ENCODE results near the gene HEPH. TPM values are rescaled to one million over a fixed set of nuclear protein-coding genes. Genes with fewer than 3 reads are reported as not detected.
"Not testable (repeated sequence)": the region's sequence is repeated elsewhere in the genome, so short reads cannot be mapped to it uniquely, and the experiment has no call there.

The HEPH gene
- total RNA-seq (10 to 100 TPM in 8 of 9 donors, 1 to 10 TPM in 1; 7.8 to 49.8 (median 20.3) TPM), polyA plus RNA-seq (1 to 10 TPM; 2.4 to 9.9 TPM)
- long read RNA-seq, donor 1, full-length matches to known transcripts: 4 of 20 reads
- long read RNA-seq, donor 1, partial matches to known transcripts: 9 of 20 reads
- long read RNA-seq, donor 1, other reads (novel, unspliced or antisense): 7 of 20 reads
- long read RNA-seq, donor 2, full-length matches to known transcripts: 19 of 47 reads
- long read RNA-seq, donor 2, partial matches to known transcripts: 13 of 47 reads
- long read RNA-seq, donor 2, other reads (novel, unspliced or antisense): 15 of 47 reads
- long read RNA-seq, donor 3, partial matches to known transcripts: 4 of 16 reads
- long read RNA-seq, donor 3, other reads (novel, unspliced or antisense): 10 of 16 reads

- DNase-seq: peak in 1 of 5 donors; percentile 21
- Histone ChIP-seq H3K36me3 (no peaks in the 10 kb centered on the region), H3K27me3 (peaks cover 0 to 29% (median 0%) of the 10 kb centered on the region in 9 donors), H3K9me3 (no peaks in the 10 kb centered on the region), H3K4me3 (peak within 1 kb of the TSS in 11 of 12 donors; percentile 14 to 61 (median 45)), H3K27ac (peak within 1 kb of the TSS in 8 of 12 donors; percentile 13 to 59 (median 35)), H3K4me1 (peaks cover 0 to 7% (median 0%) of the 10 kb centered on the region in 12 donors)
- intact Hi-C loops (cut with DNase I): no loop called here
- WGBS, 4 donors: 20 to 60% (median 39%) methylated on average over 3 of the region's 3 CpGs
- ATAC-seq: peak; percentile 58 to 80 (median 66)
- TF ChIP-seq POLR2A (IDR thresholded peaks at IDR 0.05): no peak
- no peak for TF ChIP-seq CTCF (IDR thresholded peaks at IDR 0.05)
Observed at GRCh38 chrX:66163849-66164411, at the start of gene HEPH. HEPH (plus strand) TSS chrX:66164247; CDS start chrX:66170571, 6,324 bp downstream.

- not testable (repeated sequence) for H3K27ac ChIP-seq, ATAC-seq, DNase-seq, H3K4me1 ChIP-seq, H3K4me3 ChIP-seq, H3K36me3 ChIP-seq
- WGBS, 4 donors: 79 to 95% (median 88%) methylated on average over 6 of the region's 6 CpGs
- Histone ChIP-seq H3K9me3 (peaks cover 0 to 15% (median 0%) of the 10 kb centered on the region in 12 donors), H3K27me3 (peaks cover 0 to 40% (median 0%) of the 10 kb centered on the region in 9 donors)
- intact Hi-C loops (cut with DNase I): loop anchor here in 2 of 10 donors (10.0 kb wide), 1 partner anchor 534 kb away; no protein-coding TSS in a partner anchor
Observed at GRCh38 chrX:66118722-66119121, 45.3 kb upstream of the HEPH start.

GRCh38 chrX:66121354-66121753, 42.7 kb upstream of the HEPH start:
- DNase-seq, H3K27ac ChIP-seq: not testable (repeated sequence)

GRCh38 chrX:66126662-66127061, 37.4 kb upstream of the HEPH start:
- Histone ChIP-seq H3K27ac (no peak overlapping the region), H3K4me1 (no peaks in the 10 kb centered on the region), H3K27me3 (peaks cover 0 to 44% (median 0%) of the 10 kb centered on the region in 9 donors), H3K4me3 (no peak overlapping the region), H3K36me3 (no peaks in the 10 kb centered on the region), H3K9me3 (peaks cover 0 to 18% (median 0%) of the 10 kb centered on the region in 12 donors)
- DNase-seq (no peak), ATAC-seq (no peak)
- TF ChIP-seq CTCF (IDR thresholded peaks at IDR 0.05) (no peak), POLR2A (IDR thresholded peaks at IDR 0.05) (no peak)
- WGBS, 4 donors: 61 to 96% (median 77%) methylated on average over 3 of the region's 3 CpGs
- intact Hi-C loops (cut with DNase I): no loop called here

More at GRCh38 chrX:66121354-66121753, 42.7 kb upstream of the HEPH start:
- Histone ChIP-seq H3K27me3 (peaks cover 0 to 47% (median 0%) of the 10 kb centered on the region in 9 donors), H3K9me3 (peaks cover 0 to 22% (median 0%) of the 10 kb centered on the region in 12 donors)
- H3K4me3 ChIP-seq; ATAC-seq; H3K36me3 ChIP-seq; intact Hi-C loops (cut with DNase I); H3K4me1 ChIP-seq: not testable (repeated sequence)
- WGBS, 4 donors: 84 to 94% (median 86%) methylated on average over 2 of the region's 2 CpGs

GRCh38 chrX:66130469-66130868, 33.6 kb upstream of the HEPH start:
- Histone ChIP-seq H3K36me3 (no peaks in the 10 kb centered on the region), H3K27ac (no peak overlapping the region), H3K27me3 (peaks cover 0 to 57% (median 0%) of the 10 kb centered on the region in 9 donors), H3K4me3 (no peak overlapping the region), H3K9me3 (no peaks in the 10 kb centered on the region), H3K4me1 (no peaks in the 10 kb centered on the region)
- TF ChIP-seq CTCF (IDR thresholded peaks at IDR 0.05) (no peak), POLR2A (IDR thresholded peaks at IDR 0.05) (no peak)
- ATAC-seq: no peak
- DNase-seq: no peak
- intact Hi-C loops (cut with DNase I): no loop called here

- intact Hi-C loops (cut with DNase I); H3K4me3 ChIP-seq; H3K4me1 ChIP-seq; DNase-seq; ATAC-seq; H3K9me3 ChIP-seq; H3K36me3 ChIP-seq; H3K27ac ChIP-seq: not testable (repeated sequence)
- peaks cover 0 to 42% (median 0%) of the 10 kb centered on the region in 9 donors for H3K27me3 ChIP-seq
- 81 to 98% (median 91%) methylated on average over 4 of the region's 4 CpGs for WGBS, 4 donors
Observed at GRCh38 chrX:66135284-66135683, 28.8 kb upstream of the HEPH start.

All from heart left ventricle (tissue), 16 donors.